GM12873 (cell line): ENCODE results near the gene FAM168B.

Experiments used
- TF ChIP-seq, protein P1 (sequence below): IDR thresholded peaks from 2 replicates; pipeline ENCODE4 v1.5.1; 2012; ENCODE audit warnings: low read depth, mild to moderate bottlenecking, moderate library complexity, low read length, control low read depth; ENCODE audit not compliant: insufficient read depth; ENCODE audit errors: missing control alignments

FAM168B gene

DNA sequence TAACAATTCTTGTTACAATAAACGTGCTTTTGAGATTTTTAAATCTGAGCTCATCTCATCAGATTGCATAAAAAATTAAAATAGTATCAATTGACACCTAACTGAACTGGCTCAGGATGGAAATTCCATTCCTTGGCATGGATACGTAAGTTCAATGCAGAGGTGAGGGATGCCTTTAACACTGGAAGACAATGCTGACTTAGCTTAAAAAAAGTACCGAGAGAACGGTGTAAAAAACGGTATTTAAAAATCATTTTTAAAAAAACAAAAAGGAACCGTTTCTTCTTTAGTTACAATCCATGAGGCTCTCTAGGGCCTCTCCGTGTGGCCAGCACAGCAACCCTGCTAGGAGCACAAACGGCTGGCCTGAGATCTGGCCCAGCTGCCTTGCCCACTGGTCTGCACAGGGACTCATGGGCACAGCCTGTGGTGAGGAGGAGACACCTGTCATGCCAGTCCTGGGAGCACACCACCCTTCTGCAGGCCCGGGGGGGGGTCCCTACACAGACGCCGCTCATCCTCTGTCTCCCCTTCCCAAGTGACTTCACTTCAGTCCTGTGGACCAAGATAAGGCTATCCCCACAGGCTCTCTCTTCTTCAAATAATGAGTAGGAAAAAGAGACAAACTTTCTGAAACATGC, 45.2 kb downstream of the FAM168B start:
- TF ChIP-seq, protein P1, sequence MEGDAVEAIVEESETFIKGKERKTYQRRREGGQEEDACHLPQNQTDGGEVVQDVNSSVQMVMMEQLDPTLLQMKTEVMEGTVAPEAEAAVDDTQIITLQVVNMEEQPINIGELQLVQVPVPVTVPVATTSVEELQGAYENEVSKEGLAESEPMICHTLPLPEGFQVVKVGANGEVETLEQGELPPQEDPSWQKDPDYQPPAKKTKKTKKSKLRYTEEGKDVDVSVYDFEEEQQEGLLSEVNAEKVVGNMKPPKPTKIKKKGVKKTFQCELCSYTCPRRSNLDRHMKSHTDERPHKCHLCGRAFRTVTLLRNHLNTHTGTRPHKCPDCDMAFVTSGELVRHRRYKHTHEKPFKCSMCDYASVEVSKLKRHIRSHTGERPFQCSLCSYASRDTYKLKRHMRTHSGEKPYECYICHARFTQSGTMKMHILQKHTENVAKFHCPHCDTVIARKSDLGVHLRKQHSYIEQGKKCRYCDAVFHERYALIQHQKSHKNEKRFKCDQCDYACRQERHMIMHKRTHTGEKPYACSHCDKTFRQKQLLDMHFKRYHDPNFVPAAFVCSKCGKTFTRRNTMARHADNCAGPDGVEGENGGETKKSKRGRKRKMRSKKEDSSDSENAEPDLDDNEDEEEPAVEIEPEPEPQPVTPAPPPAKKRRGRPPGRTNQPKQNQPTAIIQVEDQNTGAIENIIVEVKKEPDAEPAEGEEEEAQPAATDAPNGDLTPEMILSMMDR = no peak

- TF ChIP-seq, protein P1 = no peak
Measured at GRCh38 chr2:131046918-131047652, 46.2 kb downstream of the FAM168B start.

DNA sequence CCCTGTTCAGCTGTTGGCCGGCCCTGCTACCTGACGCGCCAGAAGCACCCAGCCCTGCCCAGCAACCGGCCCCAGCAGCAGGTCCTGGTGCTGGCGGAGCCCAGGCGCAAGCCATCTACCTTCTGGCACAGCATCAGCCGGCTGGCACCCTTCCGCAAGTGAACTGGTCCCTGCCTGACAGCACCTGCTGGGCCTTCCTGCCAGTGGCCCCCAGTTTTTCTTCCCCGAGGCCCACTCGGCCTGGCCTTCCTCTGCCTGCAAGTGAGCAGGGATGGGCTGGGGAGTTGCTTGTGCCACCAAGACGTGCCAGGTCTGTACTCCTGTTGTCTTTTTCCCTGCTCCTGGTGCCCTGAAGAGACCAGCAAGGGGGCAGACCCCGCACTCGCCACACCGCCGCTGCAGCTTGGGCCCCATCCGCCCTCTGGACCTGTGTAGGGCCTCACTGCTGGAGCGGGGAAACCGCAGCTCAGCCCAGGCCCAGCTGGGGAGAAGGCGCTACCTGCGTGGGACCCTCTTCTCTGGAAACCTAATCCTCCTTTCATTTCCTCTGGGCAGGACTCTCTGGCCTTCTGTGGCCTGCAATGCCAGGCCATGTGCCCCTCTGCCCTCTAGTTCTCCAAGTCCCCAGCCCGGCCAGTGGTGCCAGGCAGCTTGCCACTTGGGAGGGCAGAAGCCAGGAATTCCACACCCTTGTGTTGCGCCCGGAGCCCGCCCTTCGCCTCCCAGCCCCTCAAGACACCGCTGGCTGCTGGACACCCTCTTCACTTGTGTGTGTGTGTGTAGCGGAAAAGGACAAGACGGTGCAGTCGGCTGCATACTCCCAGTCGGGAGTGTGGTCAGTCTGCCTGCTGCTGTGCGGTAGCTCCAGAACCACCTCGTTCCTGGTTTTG, 47.0 kb downstream of the FAM168B start:
- TF ChIP-seq, protein P1 = no peak

- TF ChIP-seq, protein P1 = no peak
Measured at GRCh38 chr2:131045286-131046027, 47.8 kb downstream of the FAM168B start.

DNA sequence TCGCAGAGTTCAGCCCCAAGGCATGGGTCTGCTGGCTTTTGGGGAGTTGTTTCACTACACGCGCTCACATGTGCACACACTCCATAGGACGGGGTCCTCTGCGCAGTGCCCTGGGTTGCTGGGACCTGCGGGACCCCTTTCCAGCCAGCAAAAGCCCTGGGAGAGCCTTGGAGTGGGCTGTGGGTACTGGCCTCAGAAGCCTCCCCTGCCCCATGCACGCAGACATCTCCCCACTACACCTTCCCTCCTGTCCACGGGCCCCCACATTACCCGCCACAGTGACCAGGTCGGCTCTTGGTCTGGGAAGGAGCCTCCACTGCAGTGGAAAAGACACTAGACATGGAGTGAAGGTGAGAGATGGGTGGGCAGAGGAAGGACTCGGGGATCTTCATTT, 48.5 kb downstream of the FAM168B start:
- TF ChIP-seq, protein P1 = no peak

GRCh38 chr2:131044075-131044756, 49.0 kb downstream of the FAM168B start:
- TF ChIP-seq, protein P1 = no peak
